NCI-H460 (cell line): ENCODE data around the gene TSHZ2. TPM values are rescaled to one million over a fixed set of nuclear protein-coding genes. Genes with fewer than 3 reads are reported as not detected.
A peak's percentile ranks its signal among the peaks of the same experiment; 100 is the strongest.

Experiments used
- DNase-seq: peaks from one replicate; pipeline ENCODE4 v3.0.0-alpha.2; 2016; ENCODE audit warnings: low read depth; ENCODE audit errors: extremely low read depth
- total RNA-seq: library from RNA; depleted of rRNA; stranded (reverse); fragments of >200 nt; shearing (Covaris generic); gene quantifications from 2 replicates; pipeline ENCODE4 v1.2.3, GENCODE V29; 2014

TSHZ2 gene
- total RNA-seq, 1 experiment from 2014 or later = not detected

DNA sequence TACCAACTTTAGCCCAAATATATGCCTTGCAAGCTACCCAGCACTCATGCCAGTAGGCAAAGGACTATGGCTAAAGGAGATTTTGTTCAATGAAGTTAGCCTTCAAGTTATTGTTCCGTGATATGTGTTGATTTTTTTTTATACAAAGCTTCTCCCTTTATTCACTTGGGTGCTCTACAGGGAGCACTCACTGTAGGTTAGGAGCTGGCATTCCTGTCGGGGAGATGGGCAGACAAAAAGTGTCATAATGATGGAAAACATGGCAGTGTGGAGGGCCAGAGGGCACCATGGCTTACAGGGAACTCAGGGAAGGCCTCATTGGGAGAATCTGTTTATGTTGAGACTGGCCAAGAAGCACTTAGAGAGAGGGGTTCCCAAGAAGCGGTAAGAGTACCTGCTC lies 292.4 kb downstream of the TSHZ2 start:
- DNase-seq = no peak

DNA sequence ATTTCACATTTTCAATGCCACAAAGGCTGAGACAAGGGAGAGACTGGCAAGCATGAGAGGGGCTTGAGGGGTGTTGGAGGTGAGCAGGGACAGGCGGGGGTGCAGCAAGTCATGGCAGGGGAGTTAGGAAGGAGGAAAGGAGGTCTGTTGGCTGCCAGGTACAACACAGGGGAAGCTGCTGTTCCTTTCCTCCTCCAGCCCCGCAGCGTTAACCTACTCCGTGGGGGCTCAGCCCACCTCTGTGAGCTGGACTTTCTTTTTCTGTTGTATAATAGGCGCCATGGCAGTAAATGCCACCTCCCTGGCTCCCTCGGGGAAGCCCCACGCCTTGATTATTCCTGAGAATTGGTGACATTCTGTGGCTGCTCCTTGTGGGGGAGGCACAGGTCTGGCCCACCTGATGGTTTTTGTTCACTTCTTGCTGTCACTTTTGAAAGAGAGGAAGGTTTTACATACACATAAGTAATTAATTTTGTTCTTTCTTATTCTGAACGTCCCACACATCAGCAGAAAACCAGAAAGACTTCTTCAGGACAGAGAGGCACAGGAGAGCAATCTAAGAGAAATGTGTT lies 293.2 kb downstream of the TSHZ2 start:
- no peak for DNase-seq

DNA sequence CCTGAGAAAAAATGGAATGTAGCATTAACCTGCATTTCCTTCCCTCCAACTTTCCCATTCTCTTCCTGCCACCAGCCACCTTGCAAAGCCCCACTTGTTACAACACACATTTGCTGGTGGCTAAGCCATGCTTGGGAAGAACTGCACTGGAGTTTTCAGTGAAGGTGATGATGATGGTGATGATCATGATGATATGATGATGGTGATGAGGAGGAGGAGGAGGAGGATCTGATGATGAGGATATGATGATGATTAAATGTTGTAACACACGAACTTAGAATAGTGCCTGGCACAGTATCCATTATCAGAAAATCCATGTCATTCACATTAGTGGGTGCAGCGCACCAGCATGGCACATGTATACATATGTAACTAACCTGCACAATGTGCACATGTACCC lies 297.2 kb downstream of the TSHZ2 start:
- DNase-seq = no peak

DNA sequence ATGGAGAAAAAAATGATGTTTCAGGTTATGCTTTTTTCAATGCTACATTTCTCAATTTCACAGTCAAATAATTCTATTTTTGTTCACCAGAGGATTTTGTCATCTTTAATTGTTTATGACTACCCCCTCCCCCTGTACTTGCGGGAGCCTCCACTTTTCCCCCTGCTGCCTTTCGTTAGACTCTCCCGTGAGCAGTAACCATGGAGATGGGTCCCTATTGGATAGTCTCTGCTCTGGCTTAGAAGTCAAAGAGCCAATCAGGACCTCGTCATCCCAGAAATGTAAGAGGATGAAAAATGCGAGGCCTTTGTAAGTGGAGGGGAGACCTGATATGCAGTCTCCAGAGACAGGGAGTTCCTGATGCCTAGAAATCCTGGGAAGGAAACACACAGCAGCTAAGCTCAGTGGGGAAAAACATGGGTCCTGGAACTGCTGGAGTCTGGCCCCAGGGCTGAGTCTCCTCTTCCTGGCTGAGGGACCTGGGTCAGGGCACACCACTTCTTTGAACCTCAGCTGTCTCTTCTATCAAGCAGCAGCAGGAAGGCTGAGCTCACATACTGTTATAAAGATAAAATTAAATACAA lies 298.7 kb downstream of the TSHZ2 start:
- DNase-seq = no peak

DNA sequence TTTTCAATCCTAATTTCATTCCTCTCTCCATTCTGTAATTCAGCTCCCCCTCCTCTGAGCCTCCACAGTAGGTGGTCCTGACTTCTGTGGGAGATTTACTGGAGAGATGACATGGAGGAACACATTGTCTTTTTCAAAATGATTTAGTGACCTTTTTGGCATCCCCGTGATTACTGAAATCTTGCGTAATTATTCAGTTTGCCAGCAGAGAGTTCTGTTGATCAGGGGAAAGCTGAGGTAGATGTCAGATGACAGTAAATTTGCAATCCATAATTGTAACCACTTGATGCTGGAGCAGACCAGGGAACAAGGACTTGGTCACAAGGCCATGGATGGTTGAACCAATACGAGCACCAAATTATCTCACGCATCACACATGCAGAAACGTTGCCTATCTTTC lies 302.2 kb downstream of the TSHZ2 start:
- DNase-seq = no peak

DNA sequence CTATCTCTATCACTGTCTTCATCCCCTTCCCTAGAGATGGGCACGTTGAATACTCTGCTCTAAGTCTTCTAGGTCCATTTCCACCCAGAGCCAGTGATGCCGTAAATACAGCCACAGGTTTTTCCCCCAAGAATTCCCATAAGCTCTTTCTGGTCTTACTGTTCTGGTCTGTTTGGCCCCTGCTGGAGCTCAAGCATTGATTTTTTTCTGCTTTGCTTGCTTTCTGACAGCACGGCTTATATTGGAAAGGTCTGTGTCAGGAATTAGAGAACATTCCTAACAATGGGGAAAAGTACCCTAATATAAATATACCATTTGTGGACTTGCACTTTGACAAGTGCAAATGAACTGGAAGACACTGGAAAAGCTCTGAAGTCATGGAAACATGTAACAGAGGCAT lies 302.6 kb downstream of the TSHZ2 start:
- no peak for DNase-seq

DNA sequence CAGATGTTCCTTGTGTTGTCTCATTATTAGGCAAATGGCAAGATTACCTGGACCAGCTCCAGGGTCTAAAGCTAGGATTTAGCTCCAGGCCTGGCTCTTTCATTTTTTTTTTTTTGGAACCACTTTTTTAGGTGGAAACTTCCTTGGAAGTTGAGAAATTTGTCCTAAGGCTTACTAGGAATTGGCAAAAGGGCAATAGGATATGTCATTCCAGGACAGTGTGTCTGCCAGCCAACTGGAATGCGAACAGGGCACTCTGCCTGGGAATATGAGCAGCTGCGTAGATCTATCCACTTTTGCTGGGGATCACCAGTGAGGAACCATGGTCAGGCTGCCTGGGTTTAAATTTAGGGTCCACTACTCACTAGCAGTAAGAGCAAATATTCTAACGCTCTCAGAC lies 304.0 kb downstream of the TSHZ2 start:
- no peak for DNase-seq

DNA sequence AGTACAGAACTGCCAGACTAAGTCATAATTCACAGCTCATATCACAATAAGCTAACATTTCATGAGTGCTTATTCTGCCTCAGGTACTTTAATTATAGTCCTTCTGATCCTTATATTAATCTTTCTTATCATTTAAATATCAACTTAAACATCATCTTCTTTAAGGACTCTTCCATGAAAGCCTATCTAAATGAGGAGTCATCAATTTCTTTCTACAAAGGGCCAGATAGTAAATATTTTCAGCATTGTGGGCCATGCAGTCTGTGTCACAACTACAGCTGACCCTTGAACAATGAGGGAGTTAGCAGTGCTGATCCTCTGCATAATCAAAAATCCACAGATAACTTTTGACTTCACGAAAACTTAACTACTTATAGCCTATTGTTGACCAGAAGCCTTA lies 306.4 kb downstream of the TSHZ2 start:
- no peak for DNase-seq

DNA sequence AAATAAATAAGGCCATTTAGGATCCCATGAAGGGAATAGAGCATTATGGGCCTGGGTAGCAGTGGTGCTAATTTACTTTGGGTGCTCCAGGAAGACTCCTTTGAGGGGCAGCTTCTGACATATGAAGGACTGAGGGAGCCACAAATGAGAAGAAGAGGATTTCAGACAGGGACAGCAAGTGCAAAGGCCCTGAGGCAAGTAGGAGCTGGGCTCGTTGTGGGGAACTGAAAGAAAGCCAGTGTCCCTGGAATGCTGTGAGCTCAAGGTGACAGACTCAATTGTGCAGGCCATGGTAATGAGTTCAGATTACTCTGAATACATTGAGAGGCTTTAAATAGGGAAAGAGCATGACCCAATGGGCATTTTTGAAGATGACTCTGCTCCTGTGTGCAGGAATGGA lies 307.6 kb downstream of the TSHZ2 start:
- no peak for DNase-seq

DNA sequence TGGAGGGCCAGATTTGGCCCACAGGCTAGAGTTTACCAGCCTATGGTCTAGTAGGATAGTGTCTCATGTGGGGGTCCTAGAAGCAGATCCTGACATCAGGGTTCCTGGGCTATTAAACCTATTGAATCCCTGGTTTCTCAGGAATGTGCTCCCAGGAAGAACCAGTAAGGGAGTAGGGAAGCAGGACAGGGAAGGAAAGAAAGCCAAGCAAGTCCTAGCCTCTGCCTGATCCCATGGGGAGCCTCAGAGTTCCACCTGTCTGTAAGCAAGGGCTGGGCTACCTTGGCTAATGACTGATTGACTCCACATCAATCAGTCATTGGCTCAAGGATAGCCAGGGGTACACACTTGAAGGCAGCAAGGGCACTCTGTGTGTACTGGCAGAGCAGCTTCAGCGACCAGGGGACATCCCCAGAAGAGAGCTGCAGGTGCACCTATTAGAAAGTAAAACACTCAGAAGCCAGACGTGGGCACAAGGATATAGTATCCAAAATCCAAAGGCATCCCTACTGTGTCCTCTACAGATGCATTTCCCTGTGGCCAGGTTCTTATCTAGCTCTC lies 309.5 kb downstream of the TSHZ2 start:
- no peak for DNase-seq

DNA sequence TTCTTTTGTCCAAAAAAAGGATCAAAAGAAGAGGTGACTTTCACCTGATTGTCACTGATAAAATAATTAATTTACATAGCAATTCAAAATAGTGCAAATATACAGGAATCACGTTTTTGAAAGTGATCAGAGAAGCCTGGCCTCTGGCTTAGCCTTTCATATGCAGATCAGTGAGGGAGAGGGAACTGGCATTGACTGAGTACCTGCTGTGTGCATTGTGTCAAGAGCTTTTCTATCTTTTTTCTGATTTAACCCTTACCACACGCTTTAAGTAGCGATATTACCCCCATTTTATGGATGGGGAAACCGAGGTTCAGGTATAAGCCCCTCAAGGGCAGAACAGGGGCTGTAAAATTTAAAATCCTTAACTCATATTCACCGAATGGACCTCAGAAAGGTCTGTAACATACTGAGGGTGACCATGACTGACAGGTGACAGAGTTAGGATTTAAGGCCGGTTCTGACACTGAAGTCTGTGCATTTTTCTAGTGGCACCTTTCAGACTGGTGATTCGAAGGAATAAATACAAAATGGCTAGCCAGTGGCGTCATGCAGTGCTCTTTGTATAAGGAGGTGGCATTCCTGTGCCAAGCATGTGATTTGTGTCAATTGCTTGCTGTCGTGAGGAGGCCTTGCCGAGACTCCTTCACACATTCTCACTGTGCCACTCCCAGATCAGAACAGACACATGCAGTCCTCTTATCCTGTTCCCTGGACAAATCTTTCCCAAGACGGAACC lies 310.2 kb downstream of the TSHZ2 start:
- no peak for DNase-seq

DNA sequence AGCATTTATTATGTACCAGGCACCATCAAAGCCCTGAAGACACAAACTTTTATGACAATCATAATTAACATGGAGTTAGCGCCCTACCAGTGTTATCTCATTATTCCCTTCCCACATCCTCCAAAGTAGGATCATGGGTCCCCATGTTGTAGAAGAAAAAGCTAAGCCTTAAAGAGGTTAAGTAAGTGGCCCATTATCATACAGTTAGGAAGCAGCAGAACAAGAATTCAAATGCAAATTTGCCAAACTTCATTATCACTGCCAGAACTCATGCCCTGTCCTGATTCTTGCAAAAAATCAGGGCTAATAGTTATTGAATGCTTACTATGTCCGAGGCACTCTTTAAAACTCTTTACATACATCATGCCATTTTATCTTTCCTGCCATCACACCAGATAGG lies 310.9 kb downstream of the TSHZ2 start:
- DNase-seq = no peak

DNA sequence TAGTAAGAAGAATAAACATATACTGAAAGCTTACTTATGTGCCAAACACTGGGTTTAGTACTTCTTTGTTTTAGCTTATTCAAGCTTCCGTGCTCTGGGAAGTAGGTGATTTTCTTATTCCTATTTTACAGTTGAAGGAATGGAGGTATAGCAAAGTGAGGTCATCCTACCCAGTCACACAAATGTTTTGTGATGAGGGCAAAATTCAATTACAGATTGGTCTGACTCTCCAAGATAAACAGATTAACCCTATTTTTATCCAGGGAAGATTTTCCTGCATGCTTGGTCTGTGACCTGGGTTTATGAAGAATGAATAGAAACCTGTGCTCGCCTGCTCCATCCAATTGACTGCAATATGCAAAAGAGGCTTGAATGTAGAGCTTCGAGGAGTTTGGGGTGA lies 311.4 kb downstream of the TSHZ2 start:
- no peak for DNase-seq

DNA sequence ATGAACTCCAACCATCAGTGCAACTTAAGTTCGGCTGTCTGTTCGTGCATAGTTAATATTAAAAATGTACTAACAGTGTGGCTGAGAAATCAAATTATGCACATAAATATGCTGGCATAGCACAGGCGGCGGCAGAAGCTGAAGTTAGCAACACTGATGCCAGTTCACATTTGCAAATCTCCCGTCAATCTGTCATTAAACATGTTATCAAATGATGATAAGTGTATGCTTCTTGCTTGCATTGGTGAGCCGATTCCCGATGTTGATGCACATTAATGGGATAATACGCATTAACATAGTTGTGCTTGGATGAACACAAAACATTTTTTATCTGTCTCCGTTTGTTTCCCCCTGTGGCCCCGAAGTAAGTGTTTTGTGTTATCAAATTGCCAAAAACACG lies 312.1 kb downstream of the TSHZ2 start:
- DNase-seq = no peak

DNA sequence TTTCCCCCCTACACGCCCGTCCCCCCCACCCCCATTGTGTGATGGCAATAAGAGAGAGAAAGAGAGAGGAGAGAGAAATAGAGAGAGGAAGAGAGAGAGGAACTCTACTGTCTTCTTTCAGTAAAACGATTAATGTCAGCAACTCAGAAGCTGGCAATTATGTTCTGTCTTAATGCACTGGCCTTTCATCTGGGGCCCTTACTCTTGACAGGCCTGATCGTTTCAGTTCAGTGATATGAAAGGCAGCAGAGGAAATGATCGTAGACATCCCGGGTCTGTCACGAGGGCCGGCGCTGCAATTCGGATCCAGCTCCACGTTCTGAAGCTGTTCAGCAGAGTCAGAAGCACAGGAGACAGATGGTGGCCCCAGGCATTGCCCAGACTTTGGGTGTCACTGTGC lies 312.5 kb downstream of the TSHZ2 start:
- DNase-seq = no peak

DNA sequence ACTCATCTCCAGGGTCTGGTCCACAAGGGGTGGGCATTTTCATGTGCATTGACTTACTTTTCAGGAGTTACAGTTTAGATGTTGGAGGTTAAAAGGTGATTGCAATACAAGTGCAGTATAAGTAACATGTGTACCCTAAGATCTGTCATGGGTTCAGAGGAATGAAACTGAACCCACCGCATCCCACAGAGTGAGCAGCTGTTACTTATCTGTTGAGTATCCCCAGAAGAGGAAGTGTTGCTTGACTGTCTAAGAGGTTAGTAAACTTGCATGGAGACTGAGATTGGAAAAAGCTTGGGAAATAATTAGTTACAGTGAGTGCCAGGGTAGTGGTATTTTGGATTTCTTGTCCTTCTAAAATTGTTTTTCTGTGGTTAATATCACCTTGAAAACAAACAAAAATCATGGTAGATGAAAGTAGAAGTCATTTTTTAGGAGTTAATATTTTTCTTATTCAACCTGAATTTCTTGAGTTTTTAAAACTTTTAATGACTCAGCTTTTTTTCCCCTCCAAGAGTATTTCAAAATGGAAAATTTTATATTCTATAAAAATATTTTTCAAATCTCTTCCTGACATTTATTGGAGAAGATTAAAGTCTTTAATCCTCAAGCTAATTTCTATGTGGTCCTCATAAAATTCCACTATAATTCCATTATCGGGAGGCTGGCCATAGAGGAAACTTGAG lies 315.3 kb downstream of the TSHZ2 start:
- no peak for DNase-seq

DNA sequence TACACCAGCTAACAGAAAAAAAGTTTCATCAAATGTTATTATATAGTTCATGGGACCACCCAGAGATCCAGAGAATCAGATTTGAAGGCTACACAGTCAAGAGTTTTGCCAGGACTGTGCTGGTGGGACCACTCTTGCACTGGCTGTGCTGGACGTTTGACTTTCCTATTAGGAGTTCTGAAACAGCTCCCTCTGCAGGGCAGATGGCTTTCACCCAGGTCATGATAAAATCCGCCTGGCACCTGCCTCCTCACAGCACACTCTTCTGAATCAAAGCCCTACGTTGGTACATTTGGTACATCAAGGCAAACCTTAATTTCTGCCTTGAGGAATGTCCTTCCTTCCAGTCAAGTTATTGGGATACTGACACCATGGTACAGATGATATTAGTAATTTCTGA lies 319.4 kb downstream of the TSHZ2 start:
- DNase-seq = peak; percentile 5

DNA sequence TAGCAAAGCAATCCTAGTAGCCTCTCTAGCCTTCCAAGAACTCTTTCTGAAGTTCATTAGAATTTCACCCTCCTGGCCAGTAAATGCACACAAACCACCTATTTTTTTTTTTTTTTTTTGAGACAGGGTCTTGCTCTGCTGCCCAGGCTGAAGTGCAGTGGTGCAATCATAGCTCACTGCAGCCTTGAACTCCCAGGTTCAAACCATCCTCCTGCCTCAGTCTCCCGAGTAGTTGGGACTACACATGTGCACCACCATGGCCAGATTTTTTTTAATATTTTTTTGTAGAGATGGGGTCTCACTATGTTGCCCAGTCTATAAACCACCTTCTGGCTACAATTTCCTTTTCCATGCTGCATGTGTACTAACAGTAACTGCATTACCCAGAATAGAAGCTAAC lies 320.2 kb downstream of the TSHZ2 start:
- DNase-seq = no peak

DNA sequence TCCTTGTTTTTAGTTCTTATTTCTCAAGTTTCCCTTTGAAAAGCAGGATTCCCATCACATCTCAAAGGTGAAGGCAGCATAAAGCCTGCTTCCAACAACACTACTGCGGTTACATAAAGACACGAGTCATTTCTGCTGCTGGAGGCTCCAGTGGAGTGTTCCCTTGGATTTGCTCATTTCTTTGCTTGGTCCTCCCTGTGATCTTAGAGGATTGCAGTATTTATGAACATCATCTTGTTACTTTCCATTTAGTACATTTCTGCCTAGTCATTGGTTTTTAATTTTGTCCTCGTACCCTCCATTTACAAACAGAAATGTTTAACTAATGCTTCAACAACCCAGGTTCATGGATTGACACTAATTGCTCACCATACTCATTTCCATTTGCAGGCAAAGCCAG lies 322.6 kb downstream of the TSHZ2 start:
- no peak for DNase-seq

DNA sequence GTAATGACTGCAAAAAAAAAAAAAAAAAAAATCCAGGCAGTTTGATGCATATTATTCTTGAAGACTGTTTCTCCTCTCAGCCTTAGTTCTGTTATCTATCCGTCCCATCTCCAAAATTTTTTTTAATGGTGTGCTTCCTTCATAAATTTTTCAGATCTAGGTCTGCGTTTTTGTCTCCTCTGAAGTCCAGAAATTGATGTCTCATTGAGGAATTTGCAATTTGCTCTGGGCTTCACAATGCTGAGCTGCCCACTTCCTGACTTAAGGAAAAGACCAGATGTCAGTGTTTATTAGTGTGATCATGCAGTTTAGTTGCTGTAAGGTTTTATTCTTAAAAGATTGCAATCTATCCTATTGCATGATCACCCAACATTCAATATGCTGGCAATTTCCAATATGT lies 323.9 kb downstream of the TSHZ2 start:
- no peak for DNase-seq

DNA sequence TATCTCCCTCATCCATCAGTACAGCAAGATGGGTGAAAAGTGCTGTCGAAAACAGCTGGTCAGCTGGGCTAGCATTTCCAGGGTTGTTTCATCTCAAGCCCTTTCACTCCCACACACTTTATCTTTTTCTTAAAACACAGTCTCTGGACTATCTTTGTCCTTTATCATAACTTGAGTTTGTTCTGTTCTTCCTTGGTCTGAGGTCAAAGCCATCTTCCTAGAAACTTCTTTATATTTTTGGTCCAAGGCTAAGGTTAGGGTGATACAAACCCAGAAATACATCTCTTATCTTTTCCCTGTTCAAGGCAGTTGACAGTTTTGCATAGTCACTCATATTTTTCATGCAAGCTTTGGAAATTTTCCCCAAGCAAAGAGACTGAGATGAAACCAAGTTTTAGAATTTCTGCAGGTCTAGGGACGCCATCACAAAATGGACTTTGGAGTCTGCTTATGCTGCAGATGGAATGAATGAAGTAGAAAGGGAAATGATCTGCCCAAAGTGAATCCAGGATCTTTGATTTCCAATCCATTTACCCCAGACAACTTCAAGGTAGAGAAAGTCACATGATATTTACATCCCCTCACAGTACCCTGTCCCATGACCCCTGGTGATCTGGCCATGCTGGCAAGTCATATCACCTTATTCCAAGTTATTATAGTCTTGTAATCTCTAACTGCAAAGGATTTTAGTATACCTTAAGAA lies 324.4 kb downstream of the TSHZ2 start:
- DNase-seq = no peak
